Keratinocyte (primary cell): ENCODE data around the gene SF3A2. TPM values are rescaled to one million over a fixed set of nuclear protein-coding genes. Genes with fewer than 3 reads are reported as not detected.

Source experiments
- DNase-seq: peaks from one replicate; pipeline ENCODE4 v3.0.0-alpha.2; 2011; ENCODE audit warnings: low read depth, missing footprints, low spot score
- FAIRE-seq: peaks from 2 replicates; lab custom pipeline; 2011; peaks lifted over from hg19 to GRCh38; lab: Jason Lieb, UNC
- H2AFZ ChIP-seq: 2 replicates; pipeline ENCODE4 v1.6.0; 2012; ENCODE audit warnings: low read length, control low read depth, inconsistent platforms; ENCODE audit not compliant: control insufficient read depth
- H3K27ac ChIP-seq: 2 replicates; pipeline ENCODE4 v1.5.1; 2011; ENCODE audit warnings: low read length; ENCODE audit not compliant: control insufficient read depth, insufficient read depth
- H3K27me3 ChIP-seq: 3 replicates; pipeline ENCODE4 v1.6.0; 2011; ENCODE audit warnings: low read length; ENCODE audit not compliant: control insufficient read depth, insufficient read depth; ENCODE audit errors: extremely low read depth
- H3K36me3 ChIP-seq, 2 experiments: 2 replicates in 1 of 2; 3 replicates in 1 of 2; pipeline ENCODE4 v1.5.1; 2011; ENCODE audit warnings: low read length in 2 of 2, mild to moderate bottlenecking in 1 of 2; ENCODE audit not compliant: control insufficient read depth in 2 of 2, insufficient read depth in 2 of 2; ENCODE audit errors: extremely low read depth in 1 of 2
- H3K4me1 ChIP-seq: 3 replicates; pipeline ENCODE4 v1.5.1; 2011; ENCODE audit warnings: low read length; ENCODE audit not compliant: control insufficient read depth, insufficient read depth; ENCODE audit errors: extremely low read depth
- H3K4me2 ChIP-seq: 3 replicates; pipeline ENCODE4 v1.6.0; 2011; ENCODE audit warnings: low read depth, low read length; ENCODE audit not compliant: control insufficient read depth, insufficient read depth; ENCODE audit errors: extremely low read depth
- H3K4me3 ChIP-seq, 3 experiments: fragments of 200-600 bp in 1 of 3; sonication (generic) in 1 of 3; 2 replicates in 2 of 3; 3 replicates in 1 of 3; pipeline ENCODE4 v1.5.1; 2011 to 2016; ENCODE audit warnings: low read length in 3 of 3, mild to moderate bottlenecking in 3 of 3, control low read depth in 2 of 3, inconsistent platforms in 1 of 3, low read depth in 1 of 3, mixed read lengths in 1 of 3, mixed run types in 1 of 3, moderate library complexity in 1 of 3; ENCODE audit not compliant: control insufficient read depth in 2 of 3, insufficient read depth in 2 of 3; ENCODE audit errors: extremely low read depth in 1 of 3
- H3K79me2 ChIP-seq: 2 replicates; pipeline ENCODE4 v1.6.0; 2012; ENCODE audit warnings: low read length; ENCODE audit not compliant: control insufficient read depth, insufficient read depth
- H3K9ac ChIP-seq: 3 replicates; pipeline ENCODE4 v1.6.0; 2011; ENCODE audit warnings: low read length; ENCODE audit not compliant: control insufficient read depth, insufficient read depth; ENCODE audit errors: extremely low read depth
- H3K9me1 ChIP-seq: 3 replicates; pipeline ENCODE4 v1.6.0; 2011; ENCODE audit warnings: low read length; ENCODE audit not compliant: control insufficient read depth, insufficient read depth; ENCODE audit errors: extremely low read depth
- H3K9me3 ChIP-seq: 2 replicates; pipeline ENCODE4 v1.5.1; 2012; ENCODE audit warnings: low read depth, low read length; ENCODE audit not compliant: control insufficient read depth
- H4K20me1 ChIP-seq: 3 replicates; pipeline ENCODE4 v1.6.0; 2011; ENCODE audit warnings: low read length; ENCODE audit not compliant: control insufficient read depth, insufficient read depth; ENCODE audit errors: extremely low read depth
- CTCF ChIP-seq, 3 experiments: IDR thresholded peaks in 1 of 3; conservative IDR thresholded peaks in 1 of 3; optimal IDR thresholded peaks in 1 of 3; 2 replicates in 2 of 3; 3 replicates in 1 of 3; pipeline versions ENCODE3 to v1.5.1; 2011; ENCODE audit warnings: low read length in 3 of 3, mild to moderate bottlenecking in 3 of 3, moderate library complexity in 2 of 3, control low read depth in 1 of 3, inconsistent platforms in 1 of 3; ENCODE audit not compliant: insufficient read depth in 2 of 3; ENCODE audit errors: extremely low read depth in 1 of 3
- EZH2 ChIP-seq: IDR thresholded peaks from one replicate; pipeline ENCODE4 v1.6.1; 2012; ENCODE audit warnings: inconsistent platforms, mild to moderate bottlenecking, low read length, moderate library complexity
- dilution Hi-C: fragments of 300-500 bp; cut with MboI; formaldehyde crosslinking; loops from one replicate; pipeline ENCODE4 v1.7.0; 2020; ENCODE audit warnings: low sequenced_read_pairs; ENCODE audit not compliant: extremely low pct_ligation_motif_present
- polyA plus RNA-seq, 5 experiments: library from polyadenylated mRNA; depleted of rRNA in 3 of 5; stranded (reverse) in 3 of 5; stranded (forward) in 1 of 5; unstranded in 1 of 5; fragments of >200 nt; gene quantifications; 1 replicate in 1 of 5; 2 replicates in 3 of 5; 3 replicates in 1 of 5; pipeline versions ENCODE4 v1.2.1 to v1.2.3, GENCODE V29; 2011 to 2012; ENCODE audit warnings: missing spikeins in 2 of 5, low read depth in 1 of 5, low replicate concordance in 1 of 5

SF3A2 gene
- polyA plus RNA-seq, 1 donor (not counting 4 experiments of a cell fraction or from before 2014, with no cell fraction given) = 4.7 TPM

- Histone ChIP-seq H3K27me3 (no peaks in the 10 kb centered on the region), H2AFZ (no peak overlapping the region), H3K27ac (no peak overlapping the region), H3K4me3 (no peak overlapping the region), H3K9ac (no peak overlapping the region), H3K4me2 (no peak overlapping the region), H3K79me2 (no peaks in the 10 kb centered on the region), H3K4me1 (peaks cover 35% of the 10 kb centered on the region), H4K20me1 (peaks cover under 1% of the 10 kb centered on the region), H3K9me3 (no peaks in the 10 kb centered on the region), H3K9me1 (no peaks in the 10 kb centered on the region), H3K36me3 (peaks cover 24 to 30% of the 10 kb centered on the region in 2 experiments)
- DNase-seq = no peak
- TF ChIP-seq CTCF (optimal IDR thresholded peaks at IDR 0.05 in 1 of 3, IDR thresholded peaks at IDR 0.05 in 1 of 3, conservative IDR thresholded peaks at IDR 0.05 in 1 of 3; ENCODE audit: extremely low read depth in 1 of 3, insufficient read depth in 2 of 3, low read length in 3 of 3) (no peak), EZH2 (no peak)
- dilution Hi-C loops = no loop called here
- no peak for FAIRE-seq
Observed at GRCh38 chr19:2207008-2207407, 29.6 kb upstream of the SF3A2 start.

DNA sequence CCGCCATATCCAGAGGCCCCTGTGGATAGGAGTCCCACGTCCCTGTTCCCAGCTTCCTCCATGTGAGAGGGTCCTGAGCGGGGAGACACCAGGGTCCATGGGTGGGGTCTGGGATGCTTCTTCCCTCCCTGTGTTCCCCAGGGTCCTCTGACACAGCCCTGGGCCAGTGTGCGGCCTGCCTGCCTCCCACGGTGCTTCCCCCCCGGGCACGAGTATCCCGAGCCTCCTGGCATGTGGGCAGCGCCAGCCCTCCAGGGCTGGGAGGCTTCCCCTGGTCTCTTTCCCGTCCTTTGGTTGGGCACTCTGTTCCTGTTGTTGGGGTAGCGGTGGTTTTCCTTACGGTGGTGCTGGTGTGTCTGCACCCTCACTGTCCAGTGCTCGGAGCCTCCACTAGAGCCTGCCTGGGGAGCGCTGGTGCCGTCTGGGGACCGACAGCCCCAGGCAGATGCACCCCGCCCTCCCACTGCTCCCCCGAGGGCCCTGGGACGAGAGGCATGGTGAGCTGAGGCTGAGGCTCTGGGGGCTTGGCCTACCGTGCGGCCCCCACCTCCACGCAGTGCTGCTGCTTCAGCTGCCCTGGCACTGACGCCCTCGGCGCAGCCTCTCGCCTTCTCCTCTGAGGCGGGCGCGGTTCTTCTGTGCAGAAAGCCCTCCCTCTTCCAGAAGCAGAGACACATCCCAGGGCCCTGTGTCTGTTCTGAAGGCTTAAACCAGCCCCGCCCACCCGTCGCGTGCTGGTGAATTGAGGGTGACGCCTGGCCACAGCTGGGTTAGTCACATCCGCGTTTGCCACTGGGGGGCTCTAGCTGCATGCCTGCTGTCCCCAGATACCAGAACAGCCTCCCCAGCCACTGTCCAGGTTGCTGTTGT is 28.4 kb upstream of the SF3A2 start:
- dilution Hi-C loops = no loop called here
- Histone ChIP-seq H3K9me1 (peaks cover 4% of the 10 kb centered on the region), H3K4me2 (peak overlapping the region; percentile 3), H3K36me3 (peaks cover 24 to 30% of the 10 kb centered on the region in 2 experiments), H3K4me3 (no peak overlapping the region), H4K20me1 (no peaks in the 10 kb centered on the region), H3K27ac (no peak overlapping the region), H3K4me1 (peaks cover 34% of the 10 kb centered on the region), H3K9me3 (no peaks in the 10 kb centered on the region), H3K27me3 (no peaks in the 10 kb centered on the region), H3K9ac (peak overlapping the region; percentile 6), H2AFZ (no peak overlapping the region), H3K79me2 (no peaks in the 10 kb centered on the region)
- FAIRE-seq = peak; percentile 39
- TF ChIP-seq CTCF (optimal IDR thresholded peaks at IDR 0.05 in 1 of 3, IDR thresholded peaks at IDR 0.05 in 1 of 3, conservative IDR thresholded peaks at IDR 0.05 in 1 of 3; ENCODE audit: extremely low read depth in 1 of 3, insufficient read depth in 2 of 3, low read length in 3 of 3) = peak in 2 of 3 experiments; percentile 18 to 64
- TF ChIP-seq EZH2 = no peak
- DNase-seq = no peak
